Keratinocyte (primary cell): Measurements from ENCODE around the gene TRPM3. TPM values are rescaled to one million over a fixed set of nuclear protein-coding genes. Genes with fewer than 3 reads are reported as not detected.

ENCODE experiments used
- DNase-seq: peaks from one replicate; pipeline ENCODE4 v3.0.0-alpha.2; 2011; ENCODE audit warnings: low read depth, missing footprints, low spot score
- FAIRE-seq: peaks from 2 replicates; lab custom pipeline; 2011; peaks lifted over from hg19 to GRCh38; lab: Jason Lieb, UNC
- H2AFZ ChIP-seq: 2 replicates; pipeline ENCODE4 v1.6.0; 2012; ENCODE audit warnings: low read length, control low read depth, inconsistent platforms; ENCODE audit not compliant: control insufficient read depth
- H3K27ac ChIP-seq: 2 replicates; pipeline ENCODE4 v1.5.1; 2011; ENCODE audit warnings: low read length; ENCODE audit not compliant: control insufficient read depth, insufficient read depth
- H3K27me3 ChIP-seq: 3 replicates; pipeline ENCODE4 v1.6.0; 2011; ENCODE audit warnings: low read length; ENCODE audit not compliant: control insufficient read depth, insufficient read depth; ENCODE audit errors: extremely low read depth
- H3K36me3 ChIP-seq, 2 experiments: 2 replicates in 1 of 2; 3 replicates in 1 of 2; pipeline ENCODE4 v1.5.1; 2011; ENCODE audit warnings: low read length in 2 of 2, mild to moderate bottlenecking in 1 of 2; ENCODE audit not compliant: control insufficient read depth in 2 of 2, insufficient read depth in 2 of 2; ENCODE audit errors: extremely low read depth in 1 of 2
- H3K4me1 ChIP-seq: 3 replicates; pipeline ENCODE4 v1.5.1; 2011; ENCODE audit warnings: low read length; ENCODE audit not compliant: control insufficient read depth, insufficient read depth; ENCODE audit errors: extremely low read depth
- H3K4me2 ChIP-seq: 3 replicates; pipeline ENCODE4 v1.6.0; 2011; ENCODE audit warnings: low read depth, low read length; ENCODE audit not compliant: control insufficient read depth, insufficient read depth; ENCODE audit errors: extremely low read depth
- H3K4me3 ChIP-seq, 3 experiments: fragments of 200-600 bp in 1 of 3; sonication (generic) in 1 of 3; 2 replicates in 2 of 3; 3 replicates in 1 of 3; pipeline ENCODE4 v1.5.1; 2011 to 2016; ENCODE audit warnings: low read length in 3 of 3, mild to moderate bottlenecking in 3 of 3, control low read depth in 2 of 3, inconsistent platforms in 1 of 3, low read depth in 1 of 3, mixed read lengths in 1 of 3, mixed run types in 1 of 3, moderate library complexity in 1 of 3; ENCODE audit not compliant: control insufficient read depth in 2 of 3, insufficient read depth in 2 of 3; ENCODE audit errors: extremely low read depth in 1 of 3
- H3K79me2 ChIP-seq: 2 replicates; pipeline ENCODE4 v1.6.0; 2012; ENCODE audit warnings: low read length; ENCODE audit not compliant: control insufficient read depth, insufficient read depth
- H3K9ac ChIP-seq: 3 replicates; pipeline ENCODE4 v1.6.0; 2011; ENCODE audit warnings: low read length; ENCODE audit not compliant: control insufficient read depth, insufficient read depth; ENCODE audit errors: extremely low read depth
- H3K9me1 ChIP-seq: 3 replicates; pipeline ENCODE4 v1.6.0; 2011; ENCODE audit warnings: low read length; ENCODE audit not compliant: control insufficient read depth, insufficient read depth; ENCODE audit errors: extremely low read depth
- H3K9me3 ChIP-seq: 2 replicates; pipeline ENCODE4 v1.5.1; 2012; ENCODE audit warnings: low read depth, low read length; ENCODE audit not compliant: control insufficient read depth
- H4K20me1 ChIP-seq: 3 replicates; pipeline ENCODE4 v1.6.0; 2011; ENCODE audit warnings: low read length; ENCODE audit not compliant: control insufficient read depth, insufficient read depth; ENCODE audit errors: extremely low read depth
- CTCF ChIP-seq, 3 experiments: IDR thresholded peaks in 1 of 3; conservative IDR thresholded peaks in 1 of 3; optimal IDR thresholded peaks in 1 of 3; 2 replicates in 2 of 3; 3 replicates in 1 of 3; pipeline versions ENCODE3 to v1.5.1; 2011; ENCODE audit warnings: low read length in 3 of 3, mild to moderate bottlenecking in 3 of 3, moderate library complexity in 2 of 3, control low read depth in 1 of 3, inconsistent platforms in 1 of 3; ENCODE audit not compliant: insufficient read depth in 2 of 3; ENCODE audit errors: extremely low read depth in 1 of 3
- EZH2 ChIP-seq: IDR thresholded peaks from one replicate; pipeline ENCODE4 v1.6.1; 2012; ENCODE audit warnings: inconsistent platforms, mild to moderate bottlenecking, low read length, moderate library complexity
- dilution Hi-C: fragments of 300-500 bp; cut with MboI; formaldehyde crosslinking; loops from one replicate; pipeline ENCODE4 v1.7.0; 2020; ENCODE audit warnings: low sequenced_read_pairs; ENCODE audit not compliant: extremely low pct_ligation_motif_present
- polyA plus RNA-seq, 5 experiments: library from polyadenylated mRNA; depleted of rRNA in 3 of 5; stranded (reverse) in 3 of 5; stranded (forward) in 1 of 5; unstranded in 1 of 5; fragments of >200 nt; gene quantifications; 1 replicate in 1 of 5; 2 replicates in 3 of 5; 3 replicates in 1 of 5; pipeline versions ENCODE4 v1.2.1 to v1.2.3, GENCODE V29; 2011 to 2012; ENCODE audit warnings: missing spikeins in 2 of 5, low read depth in 1 of 5, low replicate concordance in 1 of 5

Gene TRPM3
- polyA plus RNA-seq, 1 donor (not counting 4 experiments of a cell fraction or from before 2014, with no cell fraction given) = 0.03 TPM

GRCh38 chr9:70933321-70933720 is 188.1 kb downstream of the TRPM3 start:
- Histone ChIP-seq H3K9me3 (no peaks in the 10 kb centered on the region), H3K27ac (no peak overlapping the region), H2AFZ (no peak overlapping the region), H3K79me2 (no peaks in the 10 kb centered on the region), H4K20me1 (no peaks in the 10 kb centered on the region), H3K36me3 (no peaks in the 10 kb centered on the region), H3K9ac (no peak overlapping the region), H3K4me2 (no peak overlapping the region), H3K27me3 (no peaks in the 10 kb centered on the region), H3K4me1 (no peaks in the 10 kb centered on the region), H3K4me3 (no peak overlapping the region), H3K9me1 (no peaks in the 10 kb centered on the region)
- FAIRE-seq (no peak), DNase-seq (no peak)
- dilution Hi-C loops = no loop called here
- TF ChIP-seq EZH2 = no peak
- TF ChIP-seq CTCF (optimal IDR thresholded peaks at IDR 0.05 in 1 of 3, IDR thresholded peaks at IDR 0.05 in 1 of 3, conservative IDR thresholded peaks at IDR 0.05 in 1 of 3; ENCODE audit: extremely low read depth in 1 of 3, insufficient read depth in 2 of 3, low read length in 3 of 3) = no peak

- Histone ChIP-seq H2AFZ (no peak overlapping the region), H3K27ac (no peak overlapping the region), H3K9ac (no peak overlapping the region), H3K9me3 (no peaks in the 10 kb centered on the region), H3K9me1 (no peaks in the 10 kb centered on the region), H3K4me2 (no peak overlapping the region), H3K36me3 (no peaks in the 10 kb centered on the region), H3K27me3 (no peaks in the 10 kb centered on the region), H4K20me1 (no peaks in the 10 kb centered on the region), H3K79me2 (no peaks in the 10 kb centered on the region), H3K4me1 (no peaks in the 10 kb centered on the region), H3K4me3 (no peak overlapping the region)
- TF ChIP-seq CTCF (optimal IDR thresholded peaks at IDR 0.05 in 1 of 3, IDR thresholded peaks at IDR 0.05 in 1 of 3, conservative IDR thresholded peaks at IDR 0.05 in 1 of 3; ENCODE audit: extremely low read depth in 1 of 3, insufficient read depth in 2 of 3, low read length in 3 of 3) (no peak), EZH2 (no peak)
- no peak for DNase-seq
- dilution Hi-C loops = no loop called here
- FAIRE-seq = no peak
Observed at GRCh38 chr9:70932097-70932496, 189.3 kb downstream of the TRPM3 start.
